NT2/D1 (cell line): Measurements from ENCODE around the gene OSBP.

Experiments
- DNase-seq: peaks from one replicate; pipeline ENCODE4 v3.0.0-alpha.2; 2011; ENCODE audit warnings: low read depth, low spot score
- H3K27me3 ChIP-seq: 2 replicates; pipeline ENCODE4 v1.6.0; 2011; ENCODE audit warnings: mild to moderate bottlenecking; ENCODE audit not compliant: insufficient read length, insufficient read depth
- H3K36me3 ChIP-seq: 2 replicates; pipeline ENCODE4 v1.6.1; 2011; ENCODE audit warnings: mild to moderate bottlenecking, low read length, mixed read lengths; ENCODE audit not compliant: insufficient read depth, insufficient read length
- H3K4me1 ChIP-seq: 2 replicates; pipeline ENCODE4 v1.5.1; 2011; ENCODE audit not compliant: insufficient read depth, insufficient read length
- H3K4me3 ChIP-seq: 2 replicates; pipeline ENCODE4 v1.5.1; 2011; ENCODE audit warnings: low read depth; ENCODE audit not compliant: insufficient read length
- H3K9ac ChIP-seq: 2 replicates; pipeline ENCODE4 v1.6.0; 2011; ENCODE audit warnings: low read depth; ENCODE audit not compliant: insufficient read length
- H3K9me3 ChIP-seq: 2 replicates; pipeline ENCODE4 v1.5.1; 2011; ENCODE audit warnings: mild to moderate bottlenecking, low read length; ENCODE audit not compliant: insufficient read depth
- SUZ12 ChIP-seq: IDR thresholded peaks from 2 replicates; pipeline ENCODE4 v1.6.1; 2011; ENCODE audit not compliant: insufficient read length, insufficient read depth; ENCODE audit errors: extremely low read depth
- YY1 ChIP-seq: IDR thresholded peaks from 2 replicates; pipeline ENCODE4 v1.6.1; 2011; ENCODE audit not compliant: insufficient read length, insufficient read depth
- ZNF274 ChIP-seq: IDR thresholded peaks from 2 replicates; pipeline ENCODE4 v1.6.1; 2011; ENCODE audit warnings: mild to moderate bottlenecking, low read depth, low read length

OSBP gene, protein sequence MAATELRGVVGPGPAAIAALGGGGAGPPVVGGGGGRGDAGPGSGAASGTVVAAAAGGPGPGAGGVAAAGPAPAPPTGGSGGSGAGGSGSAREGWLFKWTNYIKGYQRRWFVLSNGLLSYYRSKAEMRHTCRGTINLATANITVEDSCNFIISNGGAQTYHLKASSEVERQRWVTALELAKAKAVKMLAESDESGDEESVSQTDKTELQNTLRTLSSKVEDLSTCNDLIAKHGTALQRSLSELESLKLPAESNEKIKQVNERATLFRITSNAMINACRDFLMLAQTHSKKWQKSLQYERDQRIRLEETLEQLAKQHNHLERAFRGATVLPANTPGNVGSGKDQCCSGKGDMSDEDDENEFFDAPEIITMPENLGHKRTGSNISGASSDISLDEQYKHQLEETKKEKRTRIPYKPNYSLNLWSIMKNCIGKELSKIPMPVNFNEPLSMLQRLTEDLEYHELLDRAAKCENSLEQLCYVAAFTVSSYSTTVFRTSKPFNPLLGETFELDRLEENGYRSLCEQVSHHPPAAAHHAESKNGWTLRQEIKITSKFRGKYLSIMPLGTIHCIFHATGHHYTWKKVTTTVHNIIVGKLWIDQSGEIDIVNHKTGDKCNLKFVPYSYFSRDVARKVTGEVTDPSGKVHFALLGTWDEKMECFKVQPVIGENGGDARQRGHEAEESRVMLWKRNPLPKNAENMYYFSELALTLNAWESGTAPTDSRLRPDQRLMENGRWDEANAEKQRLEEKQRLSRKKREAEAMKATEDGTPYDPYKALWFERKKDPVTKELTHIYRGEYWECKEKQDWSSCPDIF

DNA sequence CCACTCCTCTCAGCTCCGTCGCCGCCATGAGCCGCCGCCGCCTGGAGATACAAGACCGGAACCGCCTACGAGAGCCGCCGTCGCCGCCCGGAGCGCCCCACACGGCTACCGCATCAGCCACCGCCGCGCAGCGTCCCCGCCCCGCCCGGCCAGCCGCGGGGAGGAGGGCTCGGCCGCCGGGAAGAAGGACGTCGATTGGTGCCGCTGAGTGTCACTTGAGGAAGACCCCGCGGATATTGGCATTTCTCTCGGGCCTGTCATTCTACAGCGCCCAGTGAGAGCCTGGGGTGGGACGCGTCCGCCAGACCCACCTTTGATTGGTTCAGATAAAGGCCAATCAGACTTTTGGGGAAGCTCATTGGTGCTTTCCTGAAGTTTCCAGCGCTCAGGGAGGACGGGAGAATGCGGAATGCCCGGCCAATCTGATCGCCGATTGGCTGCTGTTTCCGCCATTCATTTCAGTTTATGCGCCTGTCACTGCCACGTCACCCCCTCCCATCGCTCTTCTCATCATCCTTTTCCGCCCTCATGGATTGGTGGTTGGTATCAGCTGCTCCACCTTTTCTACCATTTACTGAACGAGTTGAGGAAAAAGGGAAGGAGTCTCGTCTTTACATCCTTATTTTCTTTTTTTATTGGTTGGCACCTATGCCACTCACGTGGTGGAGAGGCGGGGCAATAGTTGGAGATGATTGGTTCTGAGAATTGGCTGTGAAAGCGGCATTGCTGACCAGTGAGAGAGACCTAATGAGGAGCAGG lies at the start of gene OSBP:
Gene OSBP (minus strand): TSS at position 138 of the 759 bp plus-strand sequence. CDS start 110 bp downstream, at position 28.
- Histone ChIP-seq H3K4me1 (no peaks in the 10 kb centered on the region), H3K36me3 (peaks cover 14% of the 10 kb centered on the region), H3K4me3 (peak within 1 kb of the TSS; percentile 82), H3K9me3 (no peaks in the 10 kb centered on the region), H3K9ac (peak within 1 kb of the TSS; percentile 81), H3K27me3 (no peaks in the 10 kb centered on the region)
- peak; percentile 99 for DNase-seq
- TF ChIP-seq ZNF274, result no peak

DNA sequence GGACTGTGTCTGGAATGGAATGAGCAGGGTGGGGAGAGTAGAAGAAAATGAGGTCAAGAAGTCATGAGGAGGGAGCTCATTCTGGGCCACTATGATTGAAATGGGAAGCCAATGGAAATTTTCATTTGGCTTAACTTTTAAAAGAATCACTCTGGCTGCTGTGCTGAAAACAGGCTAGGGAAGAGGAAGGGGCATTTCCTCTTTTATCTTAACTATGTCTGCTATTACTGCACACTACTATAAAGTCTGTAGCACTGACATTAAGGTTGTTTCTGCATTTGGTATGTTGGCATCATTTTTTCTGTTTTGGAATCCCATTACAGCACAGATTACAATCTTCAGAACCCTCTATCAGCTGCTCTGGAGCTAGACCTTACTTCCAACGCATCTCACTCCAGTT lies 45.0 kb upstream of the OSBP start:
- TF ChIP-seq SUZ12 (no peak), YY1 (no peak), ZNF274 (no peak)
- H3K27me3 ChIP-seq, result no peaks in the 10 kb centered on the region
- no peak for DNase-seq
- H3K4me3 ChIP-seq, result no peak overlapping the region
- no peaks in the 10 kb centered on the region for H3K4me1 ChIP-seq
- peaks cover 93% of the 10 kb centered on the region for H3K36me3 ChIP-seq
- no peaks in the 10 kb centered on the region for H3K9me3 ChIP-seq
- H3K9ac ChIP-seq, result no peak overlapping the region

DNA sequence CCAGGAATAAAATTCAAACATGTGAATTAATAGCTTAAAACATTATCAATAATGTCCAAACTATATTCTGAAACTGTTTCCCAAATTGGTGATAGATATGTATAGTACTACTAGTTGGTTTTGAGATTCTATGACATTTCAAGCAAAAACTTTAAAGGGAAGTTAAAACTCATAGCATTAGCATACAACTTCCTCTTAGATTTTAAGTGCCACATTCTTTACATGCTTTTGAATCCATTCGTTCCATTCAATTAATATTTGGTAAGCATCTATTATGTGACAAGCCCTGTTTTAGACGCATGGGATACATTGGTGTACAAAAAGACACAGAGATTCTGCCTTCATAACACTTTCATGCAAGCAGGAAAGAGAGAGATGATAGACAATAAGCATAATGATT lies 44.4 kb upstream of the OSBP start:
- DNase-seq, result no peak
- no peak overlapping the region for H3K9ac ChIP-seq
- no peaks in the 10 kb centered on the region for H3K27me3 ChIP-seq
- no peaks in the 10 kb centered on the region for H3K9me3 ChIP-seq
- H3K36me3 ChIP-seq, result peaks cover 93% of the 10 kb centered on the region
- no peak overlapping the region for H3K4me3 ChIP-seq
- H3K4me1 ChIP-seq, result no peaks in the 10 kb centered on the region
- no peak for TF ChIP-seq YY1
- TF ChIP-seq ZNF274, result no peak
- TF ChIP-seq SUZ12, result no peak

DNA sequence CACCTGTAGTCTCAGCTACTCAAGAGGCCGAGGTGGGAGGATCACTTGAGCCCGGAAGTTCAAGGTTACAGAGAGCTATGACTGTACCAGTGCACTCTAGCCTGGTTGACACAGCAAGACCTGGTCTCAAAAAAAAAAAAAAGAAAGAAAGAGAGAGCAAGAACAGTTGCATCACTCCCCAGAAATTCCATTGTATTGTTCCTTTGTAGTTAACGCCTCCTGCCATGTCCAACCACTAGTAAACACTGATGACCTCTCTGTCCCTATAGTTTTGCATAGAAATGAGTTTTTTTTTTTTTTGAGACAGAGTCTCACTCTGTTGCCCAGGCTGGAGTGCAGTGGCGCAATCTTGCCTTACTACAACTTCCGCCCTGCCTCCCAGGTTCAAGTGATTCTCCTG lies 42.5 kb upstream of the OSBP start:
- Histone ChIP-seq H3K4me1 (no peaks in the 10 kb centered on the region), H3K27me3 (no peaks in the 10 kb centered on the region), H3K36me3 (peaks cover 96% of the 10 kb centered on the region), H3K9me3 (no peaks in the 10 kb centered on the region), H3K9ac (no peak overlapping the region), H3K4me3 (no peak overlapping the region)
- DNase-seq, result no peak
- TF ChIP-seq ZNF274, result no peak

DNA sequence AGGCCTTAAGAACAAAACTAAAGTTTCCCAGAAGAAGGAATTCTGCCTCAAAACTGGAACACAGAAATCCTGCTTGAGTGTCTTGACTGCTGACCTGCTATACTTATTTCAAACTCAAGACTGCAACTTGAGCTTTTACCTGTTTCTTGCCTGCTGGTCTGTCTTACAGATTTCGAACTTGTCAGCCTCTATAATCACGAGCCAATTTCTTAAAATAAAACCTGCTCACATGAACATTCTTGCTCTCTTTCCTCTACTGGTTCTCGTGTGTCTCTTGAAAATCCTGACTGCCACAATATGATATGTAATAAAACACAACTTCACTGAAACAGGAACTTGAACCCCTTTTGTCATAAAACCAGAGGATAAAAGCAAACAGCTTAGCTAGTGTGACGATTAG lies 39.3 kb upstream of the OSBP start:
- Histone ChIP-seq H3K4me3 (no peak overlapping the region), H3K27me3 (no peaks in the 10 kb centered on the region), H3K9me3 (no peaks in the 10 kb centered on the region), H3K9ac (no peak overlapping the region), H3K4me1 (no peaks in the 10 kb centered on the region), H3K36me3 (peaks cover 95% of the 10 kb centered on the region)
- TF ChIP-seq YY1 (no peak), ZNF274 (no peak), SUZ12 (no peak)
- no peak for DNase-seq

DNA sequence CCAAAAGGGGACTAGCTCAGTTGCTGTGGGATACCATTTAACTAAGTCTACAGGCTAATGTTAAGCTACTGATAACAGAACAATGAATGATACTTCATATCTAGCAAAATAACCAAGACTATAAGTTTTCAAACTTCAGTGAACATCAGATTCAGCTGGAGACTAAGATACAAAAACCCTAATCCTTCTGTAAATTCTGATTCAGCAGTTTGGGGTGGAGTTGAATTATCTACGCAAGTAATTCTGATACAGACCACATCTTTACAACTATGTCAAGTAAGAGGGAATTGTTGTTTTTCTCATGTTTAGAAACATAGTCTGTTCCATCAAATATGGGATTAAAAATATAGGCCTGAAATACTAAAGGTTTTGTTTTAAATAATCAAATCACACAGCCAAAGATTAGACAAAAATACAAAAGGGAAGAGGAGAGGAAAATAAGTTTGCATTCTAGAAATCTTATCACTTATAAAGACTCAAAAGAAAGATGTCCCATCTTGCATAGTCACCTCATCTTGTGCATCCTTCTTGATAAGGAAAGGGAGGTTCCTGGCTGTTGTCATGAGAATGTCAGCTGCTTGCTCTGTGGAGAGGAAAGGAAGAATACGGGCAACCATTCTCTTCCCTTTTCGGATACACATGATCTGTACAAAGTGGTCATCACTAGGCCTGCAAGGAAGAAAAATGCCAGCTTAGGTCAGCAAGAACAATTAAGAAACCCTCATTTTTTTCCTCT lies 31.8 kb upstream of the OSBP start:
- TF ChIP-seq YY1, result no peak
- TF ChIP-seq ZNF274, result no peak
- no peak for TF ChIP-seq SUZ12
- H3K36me3 ChIP-seq, result peaks cover 93% of the 10 kb centered on the region
- no peak for DNase-seq
- no peak overlapping the region for H3K9ac ChIP-seq
- H3K9me3 ChIP-seq, result peaks cover 13% of the 10 kb centered on the region
- no peak overlapping the region for H3K4me3 ChIP-seq
- H3K4me1 ChIP-seq, result no peaks in the 10 kb centered on the region
- no peaks in the 10 kb centered on the region for H3K27me3 ChIP-seq

DNA sequence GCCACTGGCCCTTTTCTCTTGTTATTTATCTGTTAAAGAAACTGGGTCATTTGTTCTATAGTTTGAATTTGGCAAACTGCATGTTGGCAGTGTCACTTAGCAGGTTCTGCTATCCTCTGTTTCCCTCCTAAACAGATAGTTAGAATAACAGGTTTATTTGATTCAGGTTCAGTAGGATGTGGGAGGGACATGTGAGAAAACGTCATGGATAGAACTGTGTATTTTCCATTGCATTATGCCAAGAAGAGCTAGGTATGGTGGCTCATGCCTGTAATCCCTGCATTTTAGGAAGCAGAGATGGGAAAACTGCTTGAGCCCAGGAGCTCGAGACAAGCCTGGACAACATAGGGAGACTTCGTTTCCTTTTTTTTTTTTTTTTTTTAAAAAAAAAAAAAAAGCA lies 29.0 kb upstream of the OSBP start:
- peaks cover 13% of the 10 kb centered on the region for H3K9me3 ChIP-seq
- TF ChIP-seq ZNF274 (no peak), YY1 (no peak), SUZ12 (no peak)
- no peak overlapping the region for H3K4me3 ChIP-seq
- H3K27me3 ChIP-seq, result no peaks in the 10 kb centered on the region
- H3K36me3 ChIP-seq, result peaks cover 94% of the 10 kb centered on the region
- H3K4me1 ChIP-seq, result no peaks in the 10 kb centered on the region
- DNase-seq, result no peak
- no peak overlapping the region for H3K9ac ChIP-seq
